ENCODE results near the gene LGALS12.

- TF ChIP-seq CTCF (conservative IDR thresholded peaks at IDR 0.05 in 1 of 2, IDR thresholded peaks at IDR 0.05 in 1 of 2; ENCODE audit: low read depth in 1 of 2, low read length in 2 of 2) (no peak), EZH2 (IDR thresholded peaks at IDR 0.05; ENCODE audit: low read length, missing control alignments) (no peak)
These were observed 52.7 kb downstream of the LGALS12 start for GRCh38 chr11:63558459-63559157.

All from fibroblast of lung (primary cell).